Keratinocyte (primary cell): ENCODE results near the gene PRG3. TPM values are rescaled to one million over a fixed set of nuclear protein-coding genes. Genes with fewer than 3 reads are reported as not detected.

Experiments used
- DNase-seq: peaks from one replicate; pipeline ENCODE4 v3.0.0-alpha.2; 2011; ENCODE audit warnings: low read depth, missing footprints, low spot score
- FAIRE-seq: peaks from 2 replicates; lab custom pipeline; 2011; peaks lifted over from hg19 to GRCh38; lab: Jason Lieb, UNC
- H2AFZ ChIP-seq: 2 replicates; pipeline ENCODE4 v1.6.0; 2012; ENCODE audit warnings: low read length, control low read depth, inconsistent platforms; ENCODE audit not compliant: control insufficient read depth
- H3K27ac ChIP-seq: 2 replicates; pipeline ENCODE4 v1.5.1; 2011; ENCODE audit warnings: low read length; ENCODE audit not compliant: control insufficient read depth, insufficient read depth
- H3K27me3 ChIP-seq: 3 replicates; pipeline ENCODE4 v1.6.0; 2011; ENCODE audit warnings: low read length; ENCODE audit not compliant: control insufficient read depth, insufficient read depth; ENCODE audit errors: extremely low read depth
- H3K36me3 ChIP-seq, 2 experiments: 2 replicates in 1 of 2; 3 replicates in 1 of 2; pipeline ENCODE4 v1.5.1; 2011; ENCODE audit warnings: low read length in 2 of 2, mild to moderate bottlenecking in 1 of 2; ENCODE audit not compliant: control insufficient read depth in 2 of 2, insufficient read depth in 2 of 2; ENCODE audit errors: extremely low read depth in 1 of 2
- H3K4me1 ChIP-seq: 3 replicates; pipeline ENCODE4 v1.5.1; 2011; ENCODE audit warnings: low read length; ENCODE audit not compliant: control insufficient read depth, insufficient read depth; ENCODE audit errors: extremely low read depth
- H3K4me2 ChIP-seq: 3 replicates; pipeline ENCODE4 v1.6.0; 2011; ENCODE audit warnings: low read depth, low read length; ENCODE audit not compliant: control insufficient read depth, insufficient read depth; ENCODE audit errors: extremely low read depth
- H3K4me3 ChIP-seq, 3 experiments: fragments of 200-600 bp in 1 of 3; sonication (generic) in 1 of 3; 2 replicates in 2 of 3; 3 replicates in 1 of 3; pipeline ENCODE4 v1.5.1; 2011 to 2016; ENCODE audit warnings: low read length in 3 of 3, mild to moderate bottlenecking in 3 of 3, control low read depth in 2 of 3, inconsistent platforms in 1 of 3, low read depth in 1 of 3, mixed read lengths in 1 of 3, mixed run types in 1 of 3, moderate library complexity in 1 of 3; ENCODE audit not compliant: control insufficient read depth in 2 of 3, insufficient read depth in 2 of 3; ENCODE audit errors: extremely low read depth in 1 of 3
- H3K79me2 ChIP-seq: 2 replicates; pipeline ENCODE4 v1.6.0; 2012; ENCODE audit warnings: low read length; ENCODE audit not compliant: control insufficient read depth, insufficient read depth
- H3K9ac ChIP-seq: 3 replicates; pipeline ENCODE4 v1.6.0; 2011; ENCODE audit warnings: low read length; ENCODE audit not compliant: control insufficient read depth, insufficient read depth; ENCODE audit errors: extremely low read depth
- H3K9me1 ChIP-seq: 3 replicates; pipeline ENCODE4 v1.6.0; 2011; ENCODE audit warnings: low read length; ENCODE audit not compliant: control insufficient read depth, insufficient read depth; ENCODE audit errors: extremely low read depth
- H3K9me3 ChIP-seq: 2 replicates; pipeline ENCODE4 v1.5.1; 2012; ENCODE audit warnings: low read depth, low read length; ENCODE audit not compliant: control insufficient read depth
- H4K20me1 ChIP-seq: 3 replicates; pipeline ENCODE4 v1.6.0; 2011; ENCODE audit warnings: low read length; ENCODE audit not compliant: control insufficient read depth, insufficient read depth; ENCODE audit errors: extremely low read depth
- EZH2 ChIP-seq: IDR thresholded peaks from one replicate; pipeline ENCODE4 v1.6.1; 2012; ENCODE audit warnings: inconsistent platforms, mild to moderate bottlenecking, low read length, moderate library complexity
- dilution Hi-C: fragments of 300-500 bp; cut with MboI; formaldehyde crosslinking; loops from one replicate; pipeline ENCODE4 v1.7.0; 2020; ENCODE audit warnings: low sequenced_read_pairs; ENCODE audit not compliant: extremely low pct_ligation_motif_present
- polyA plus RNA-seq, 5 experiments: library from polyadenylated mRNA; depleted of rRNA in 3 of 5; stranded (reverse) in 3 of 5; stranded (forward) in 1 of 5; unstranded in 1 of 5; fragments of >200 nt; gene quantifications; 1 replicate in 1 of 5; 2 replicates in 3 of 5; 3 replicates in 1 of 5; pipeline versions ENCODE4 v1.2.1 to v1.2.3, GENCODE V29; 2011 to 2012; ENCODE audit warnings: missing spikeins in 2 of 5, low read depth in 1 of 5, low replicate concordance in 1 of 5
- TF ChIP-seq, protein P1 (sequence below), 3 experiments: IDR thresholded peaks in 1 of 3; conservative IDR thresholded peaks in 1 of 3; optimal IDR thresholded peaks in 1 of 3; 2 replicates in 2 of 3; 3 replicates in 1 of 3; pipeline versions ENCODE3 to v1.5.1; 2011; ENCODE audit warnings: low read length in 3 of 3, mild to moderate bottlenecking in 3 of 3, moderate library complexity in 2 of 3, control low read depth in 1 of 3, inconsistent platforms in 1 of 3; ENCODE audit not compliant: insufficient read depth in 2 of 3; ENCODE audit errors: extremely low read depth in 1 of 3

Gene PRG3
- polyA plus RNA-seq, 1 donor (not counting 4 experiments of a cell fraction or from before 2014, with no cell fraction given): not detected

- no peak overlapping the region for H3K4me2 ChIP-seq
- peaks cover 26 to 63% of the 10 kb centered on the region in 2 experiments for H3K36me3 ChIP-seq
- H3K4me1 ChIP-seq: peaks cover 5% of the 10 kb centered on the region
- no peaks in the 10 kb centered on the region for H3K9me3 ChIP-seq
- H4K20me1 ChIP-seq: peaks cover 2% of the 10 kb centered on the region
- TF ChIP-seq, protein P1, sequence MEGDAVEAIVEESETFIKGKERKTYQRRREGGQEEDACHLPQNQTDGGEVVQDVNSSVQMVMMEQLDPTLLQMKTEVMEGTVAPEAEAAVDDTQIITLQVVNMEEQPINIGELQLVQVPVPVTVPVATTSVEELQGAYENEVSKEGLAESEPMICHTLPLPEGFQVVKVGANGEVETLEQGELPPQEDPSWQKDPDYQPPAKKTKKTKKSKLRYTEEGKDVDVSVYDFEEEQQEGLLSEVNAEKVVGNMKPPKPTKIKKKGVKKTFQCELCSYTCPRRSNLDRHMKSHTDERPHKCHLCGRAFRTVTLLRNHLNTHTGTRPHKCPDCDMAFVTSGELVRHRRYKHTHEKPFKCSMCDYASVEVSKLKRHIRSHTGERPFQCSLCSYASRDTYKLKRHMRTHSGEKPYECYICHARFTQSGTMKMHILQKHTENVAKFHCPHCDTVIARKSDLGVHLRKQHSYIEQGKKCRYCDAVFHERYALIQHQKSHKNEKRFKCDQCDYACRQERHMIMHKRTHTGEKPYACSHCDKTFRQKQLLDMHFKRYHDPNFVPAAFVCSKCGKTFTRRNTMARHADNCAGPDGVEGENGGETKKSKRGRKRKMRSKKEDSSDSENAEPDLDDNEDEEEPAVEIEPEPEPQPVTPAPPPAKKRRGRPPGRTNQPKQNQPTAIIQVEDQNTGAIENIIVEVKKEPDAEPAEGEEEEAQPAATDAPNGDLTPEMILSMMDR (optimal IDR thresholded peaks at IDR 0.05 in 1 of 3, IDR thresholded peaks at IDR 0.05 in 1 of 3, conservative IDR thresholded peaks at IDR 0.05 in 1 of 3; ENCODE audit: extremely low read depth in 1 of 3, insufficient read depth in 2 of 3, low read length in 3 of 3): no peak
- no peak for TF ChIP-seq EZH2
- peaks cover 35% of the 10 kb centered on the region for H3K79me2 ChIP-seq
- H3K9ac ChIP-seq: no peak overlapping the region
- H3K9me1 ChIP-seq: no peaks in the 10 kb centered on the region
- dilution Hi-C loops: no loop called here
- H2AFZ ChIP-seq: no peak overlapping the region
- DNase-seq (no peak), FAIRE-seq (no peak)
- H3K4me3 ChIP-seq: no peak overlapping the region
- H3K27me3 ChIP-seq: no peaks in the 10 kb centered on the region
- no peak overlapping the region for H3K27ac ChIP-seq
These were observed 38.2 kb upstream of the PRG3 start for GRCh38 chr11:57419146-57419545.

DNA sequence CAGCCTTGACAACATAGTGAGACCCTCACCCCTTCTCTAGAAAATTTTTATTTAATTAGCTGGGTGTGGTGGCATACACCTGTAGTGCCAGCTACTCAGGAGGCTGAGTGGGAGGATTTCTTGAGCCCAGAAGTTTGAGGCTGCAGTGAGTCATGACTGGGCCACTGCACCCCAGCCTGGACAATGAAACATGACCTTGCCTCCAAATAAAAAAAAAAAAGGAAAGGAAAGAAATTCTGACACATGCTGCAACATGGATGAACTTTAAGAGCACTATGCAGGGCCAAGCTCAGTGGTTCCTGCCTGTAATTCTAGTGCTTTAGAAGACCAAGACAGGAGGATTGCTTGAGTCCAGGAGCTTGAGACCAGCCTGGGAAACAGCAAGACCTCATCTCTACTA lies 37.2 kb upstream of the PRG3 start:
- Histone ChIP-seq H3K36me3 (peaks cover 26 to 64% of the 10 kb centered on the region in 2 experiments), H3K27me3 (no peaks in the 10 kb centered on the region), H3K9me3 (no peaks in the 10 kb centered on the region), H3K9ac (no peak overlapping the region), H2AFZ (no peak overlapping the region), H4K20me1 (peaks cover 8% of the 10 kb centered on the region), H3K4me1 (no peaks in the 10 kb centered on the region), H3K79me2 (peaks cover 30% of the 10 kb centered on the region), H3K4me3 (no peak overlapping the region), H3K9me1 (no peaks in the 10 kb centered on the region), H3K27ac (no peak overlapping the region), H3K4me2 (no peak overlapping the region)
- no peak for FAIRE-seq
- DNase-seq: no peak
- dilution Hi-C loops: no loop called here
- TF ChIP-seq, protein P1 (optimal IDR thresholded peaks at IDR 0.05 in 1 of 3, IDR thresholded peaks at IDR 0.05 in 1 of 3, conservative IDR thresholded peaks at IDR 0.05 in 1 of 3; ENCODE audit: extremely low read depth in 1 of 3, insufficient read depth in 2 of 3, low read length in 3 of 3): no peak
- no peak for TF ChIP-seq EZH2
